Measurements from ENCODE around the gene MAD1L1. TPM values are rescaled to one million over a fixed set of nuclear protein-coding genes. Genes with fewer than 3 reads are reported as not detected.
A peak's percentile ranks its signal among the peaks of the same experiment; 100 is the strongest.

Gene MAD1L1
- total and polyA plus RNA-seq, 4 donors, result 43.0 to 54.9 (median 49.9) TPM

- DNase-seq (no peak), ATAC-seq (ENCODE audit: insufficient read depth, low FRiP score) (no peak)
- Histone ChIP-seq H3K9ac (ENCODE audit: insufficient read depth in 1 of 2, low read length in 2 of 2) (no peak overlapping the region), H3K9me3 (ENCODE audit: control insufficient read depth in 4 of 4, insufficient read depth in 3 of 4, low read length in 3 of 4) (no peaks in the 10 kb centered on the region), H3K27me3 (ENCODE audit: control insufficient read depth in 3 of 3, insufficient read depth in 3 of 3, low read length in 2 of 3) (no peaks in the 10 kb centered on the region), H3K4me3 (no peak overlapping the region), H3K4me1 (ENCODE audit: control insufficient read depth in 5 of 5, insufficient read depth in 5 of 5, low read length in 5 of 5) (peaks cover 0 to 34% (median 23%) of the 10 kb centered on the region in 5 donors), H3K36me3 (ENCODE audit: control insufficient read depth in 4 of 4, insufficient read depth in 4 of 4, low read length in 4 of 4) (peaks cover 0 to 3% (median 0%) of the 10 kb centered on the region in 4 donors), H3K27ac (ENCODE audit: low read depth in 1 of 2, low read length in 1 of 2) (peak overlapping the region in 1 of 2 donors; percentile 21)
- no peak for TF ChIP-seq CTCF (IDR thresholded peaks at IDR 0.05; ENCODE audit: control extremely low read depth, extremely low read depth)
- WGBS, 2 donors, result 93 to 96% methylated on average over 49 of the region's 49 CpGs
Measured at GRCh38 chr7:2114926-2115759, 117.6 kb downstream of the MAD1L1 start.

GRCh38 chr7:2114052-2114451, 118.7 kb downstream of the MAD1L1 start:
- Histone ChIP-seq H3K9me3 (ENCODE audit: control insufficient read depth in 4 of 4, insufficient read depth in 3 of 4, low read length in 3 of 4) (no peaks in the 10 kb centered on the region), H3K27ac (ENCODE audit: low read depth in 1 of 2, low read length in 1 of 2) (no peak overlapping the region), H3K27me3 (ENCODE audit: control insufficient read depth in 3 of 3, insufficient read depth in 3 of 3, low read length in 2 of 3) (no peaks in the 10 kb centered on the region), H3K4me1 (ENCODE audit: control insufficient read depth in 5 of 5, insufficient read depth in 5 of 5, low read length in 5 of 5) (peaks cover 0 to 45% (median 30%) of the 10 kb centered on the region in 5 donors), H3K36me3 (ENCODE audit: control insufficient read depth in 4 of 4, insufficient read depth in 4 of 4, low read length in 4 of 4) (peaks cover 0 to 3% (median 0%) of the 10 kb centered on the region in 4 donors), H3K4me3 (no peak overlapping the region), H3K9ac (ENCODE audit: insufficient read depth in 1 of 2, low read length in 2 of 2) (no peak overlapping the region)
- WGBS, 2 donors, result 69 to 87% methylated on average over 14 of the region's 14 CpGs
- DNase-seq, result no peak
- TF ChIP-seq CTCF (IDR thresholded peaks at IDR 0.05; ENCODE audit: control extremely low read depth, extremely low read depth), result no peak
- no peak for ATAC-seq (ENCODE audit: insufficient read depth, low FRiP score)

GRCh38 chr7:2112261-2113198, 120.2 kb downstream of the MAD1L1 start:
- H3K4me1 ChIP-seq (ENCODE audit: control insufficient read depth in 5 of 5, insufficient read depth in 5 of 5, low read length in 5 of 5), result peaks cover 0 to 56% (median 30%) of the 10 kb centered on the region in 5 donors

More at GRCh38 chr7:2112261-2113198, 120.2 kb downstream of the MAD1L1 start:
- H3K9ac ChIP-seq (ENCODE audit: insufficient read depth in 1 of 2, low read length in 2 of 2), result no peak overlapping the region
- TF ChIP-seq CTCF (IDR thresholded peaks at IDR 0.05; ENCODE audit: control extremely low read depth, extremely low read depth), result no peak
- peak overlapping the region in 1 of 2 donors; percentile 4 for H3K27ac ChIP-seq (ENCODE audit: low read depth in 1 of 2, low read length in 1 of 2)
- 37 to 60% methylated on average over 31 of the region's 31 CpGs for WGBS, 2 donors
- H3K4me3 ChIP-seq, result no peak overlapping the region
- DNase-seq (no peak), ATAC-seq (ENCODE audit: insufficient read depth, low FRiP score) (no peak)
- H3K9me3 ChIP-seq (ENCODE audit: control insufficient read depth in 4 of 4, insufficient read depth in 3 of 4, low read length in 3 of 4), result no peaks in the 10 kb centered on the region
- H3K27me3 ChIP-seq (ENCODE audit: control insufficient read depth in 3 of 3, insufficient read depth in 3 of 3, low read length in 2 of 3), result no peaks in the 10 kb centered on the region
- H3K36me3 ChIP-seq (ENCODE audit: control insufficient read depth in 4 of 4, insufficient read depth in 4 of 4, low read length in 4 of 4), result peaks cover 0 to 3% (median 0%) of the 10 kb centered on the region in 4 donors
